NCI-H510A treated with DMSO at 0.1 percent for 48 hours (cell line): ENCODE data around the gene TNFRSF19.
A peak's percentile ranks its signal among the peaks of the same experiment; 100 is the strongest.

Experiments used
- DNase-seq: peaks from one replicate; lab custom pipeline; 2025; lab: John Stamatoyannopoulos, UW

Gene TNFRSF19

GRCh38 chr13:23608138-23608537 is 37.9 kb downstream of the TNFRSF19 start:
- DNase-seq, result no peak

- DNase-seq, result no peak
Measured at GRCh38 chr13:23608701-23609413, 38.6 kb downstream of the TNFRSF19 start.

- DNase-seq, result peak; percentile 78
Measured at GRCh38 chr13:23609414-23609760, 39.2 kb downstream of the TNFRSF19 start.

GRCh38 chr13:23609874-23610576 is 39.8 kb downstream of the TNFRSF19 start:
- no peak for DNase-seq

DNA sequence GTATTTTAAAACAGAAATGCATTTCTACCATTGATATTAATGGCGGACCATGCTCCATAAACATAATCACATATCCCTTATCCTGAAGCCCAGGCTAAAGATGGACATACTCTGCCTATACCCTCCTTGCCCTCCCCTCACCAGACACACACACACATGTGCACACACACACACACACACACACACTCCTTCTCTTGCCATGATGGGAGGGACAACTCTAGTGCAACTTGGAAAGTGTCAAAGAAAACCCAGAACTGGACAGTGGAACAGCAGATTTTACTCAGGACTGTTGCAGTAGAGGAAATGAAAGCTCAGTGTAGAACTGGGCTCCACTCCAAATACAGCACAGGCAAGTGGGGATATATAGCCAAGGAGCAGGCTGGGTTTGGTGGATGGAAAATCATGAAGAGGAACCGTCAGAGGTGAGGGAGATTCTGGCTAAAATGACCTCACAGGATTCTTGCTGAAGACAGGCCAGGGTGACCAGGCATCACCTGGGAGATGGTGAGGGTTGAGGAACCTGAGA is 40.8 kb downstream of the TNFRSF19 start:
- DNase-seq, result no peak

- no peak for DNase-seq
Measured at GRCh38 chr13:23612182-23612581, 42.0 kb downstream of the TNFRSF19 start.

GRCh38 chr13:23612731-23613130 is 42.5 kb downstream of the TNFRSF19 start:
- DNase-seq, result no peak

- no peak for DNase-seq
Measured at GRCh38 chr13:23613596-23613995, 43.4 kb downstream of the TNFRSF19 start.

GRCh38 chr13:23615395-23616081 is 45.3 kb downstream of the TNFRSF19 start:
- DNase-seq, result no peak

- DNase-seq, result no peak
Measured at GRCh38 chr13:23616228-23616627, 46.0 kb downstream of the TNFRSF19 start.

GRCh38 chr13:23617551-23618024 is 47.4 kb downstream of the TNFRSF19 start:
- DNase-seq, result no peak

DNA sequence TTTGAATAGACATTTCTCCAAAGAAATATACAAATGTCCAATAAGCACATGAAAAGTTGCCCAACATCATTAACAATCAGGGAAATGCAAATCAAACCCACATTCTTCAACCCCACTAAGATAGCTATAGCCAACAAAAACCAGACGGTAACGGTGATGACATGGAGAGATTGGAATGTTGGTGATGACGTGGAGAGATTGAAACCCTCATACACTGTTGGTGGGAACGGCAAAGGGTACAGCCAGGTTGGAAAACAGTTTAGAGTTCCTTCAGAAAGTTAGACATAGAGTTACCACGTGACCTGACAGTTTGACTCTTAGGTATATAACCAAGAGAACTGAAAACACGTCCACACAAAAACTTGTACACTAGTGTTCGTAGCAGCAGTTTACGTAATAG is 48.1 kb downstream of the TNFRSF19 start:
- DNase-seq, result no peak

DNA sequence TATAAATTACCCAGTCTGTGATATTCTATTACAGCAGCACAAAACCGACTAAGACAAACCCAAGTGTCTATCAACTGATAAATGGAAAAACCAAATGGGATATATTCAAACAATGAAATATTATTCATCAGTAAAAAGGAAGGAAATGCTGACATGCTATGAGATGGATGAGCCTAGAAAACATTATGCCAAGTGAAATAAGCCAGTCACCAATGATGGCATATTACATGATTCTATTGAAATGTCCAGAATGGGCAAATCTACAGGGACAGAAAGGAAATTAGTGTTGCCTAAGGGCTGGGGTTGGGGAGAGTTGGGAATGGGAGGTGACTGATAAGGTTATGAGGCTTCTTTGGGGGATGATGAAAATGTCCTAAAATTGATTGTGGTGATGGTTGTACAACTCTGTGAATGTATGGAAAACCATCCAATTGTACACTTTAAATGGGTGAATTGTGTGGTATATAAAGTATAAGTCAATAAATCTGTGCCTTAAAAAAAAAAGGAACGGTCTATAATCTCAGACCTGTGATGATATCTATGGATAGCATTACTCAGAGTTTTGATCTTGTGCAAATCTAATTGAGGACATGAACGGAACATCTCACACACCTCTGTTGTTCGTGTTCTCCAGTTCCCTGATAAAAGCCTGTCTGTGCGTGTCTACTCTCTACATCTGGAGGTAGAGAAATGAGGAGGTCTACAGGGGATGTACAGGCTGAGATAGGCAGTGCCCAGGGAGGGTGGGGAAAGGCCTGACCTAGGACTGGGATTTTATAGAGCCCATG is 49.0 kb downstream of the TNFRSF19 start:
- no peak for DNase-seq

DNA sequence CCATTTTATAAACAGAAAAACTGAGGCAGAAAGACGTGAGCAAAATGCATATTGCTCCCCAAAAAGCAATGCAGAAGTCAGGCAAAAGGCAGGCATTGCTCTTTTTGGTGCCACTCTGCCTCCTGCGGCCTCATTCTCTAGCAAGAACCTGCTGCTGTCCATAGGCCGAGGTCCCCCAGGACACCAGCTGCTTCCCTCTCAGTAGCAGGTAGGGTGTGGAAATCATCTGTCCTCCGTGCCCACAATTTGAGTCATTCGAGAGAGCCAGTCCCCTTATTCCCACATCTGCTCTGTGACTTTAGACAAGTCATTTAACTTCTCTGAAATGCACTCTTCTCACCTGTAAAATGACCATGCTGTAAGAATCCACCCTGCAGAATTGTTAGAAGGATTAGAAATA is 50.0 kb downstream of the TNFRSF19 start:
- no peak for DNase-seq

GRCh38 chr13:23620613-23621315 is 50.6 kb downstream of the TNFRSF19 start:
- no peak for DNase-seq

DNA sequence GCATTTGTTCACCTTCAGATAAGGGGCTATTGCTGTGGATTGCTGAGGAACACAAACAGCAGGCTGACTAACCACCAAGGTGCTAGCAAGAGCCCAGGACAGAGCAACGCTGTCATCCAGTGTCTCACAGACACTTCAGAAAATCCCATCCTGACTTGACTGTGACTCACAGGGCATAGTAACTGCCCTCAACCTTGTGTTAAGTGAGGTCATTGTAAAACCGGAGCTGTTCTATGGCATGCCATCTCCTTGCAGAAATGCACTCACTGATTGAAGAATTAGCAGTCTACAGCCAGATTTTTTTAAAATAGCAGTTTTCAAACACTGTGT is 51.1 kb downstream of the TNFRSF19 start:
- DNase-seq, result no peak

DNA sequence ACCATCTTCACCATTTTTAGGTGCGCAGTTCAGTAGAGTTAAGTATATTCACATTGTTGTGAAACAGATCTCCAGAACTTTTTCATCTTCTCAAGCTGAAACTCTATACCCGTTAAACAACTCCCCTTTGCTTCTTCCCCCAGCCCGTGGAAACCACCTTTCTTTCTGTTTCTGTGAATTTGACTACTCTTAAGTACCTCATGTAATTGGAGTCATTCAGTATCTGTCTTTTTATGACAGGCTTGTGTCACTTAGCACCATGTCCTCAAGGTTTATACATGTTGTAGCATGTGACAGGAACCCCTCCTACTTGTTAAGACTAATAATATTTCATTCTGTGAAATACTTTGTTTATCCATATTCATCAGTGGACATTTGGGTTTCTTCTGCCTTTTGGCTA is 52.8 kb downstream of the TNFRSF19 start:
- DNase-seq, result no peak

GRCh38 chr13:23623394-23623793 is 53.2 kb downstream of the TNFRSF19 start:
- no peak for DNase-seq

- DNase-seq, result no peak
Measured at GRCh38 chr13:23626700-23627099, 56.5 kb downstream of the TNFRSF19 start.

DNA sequence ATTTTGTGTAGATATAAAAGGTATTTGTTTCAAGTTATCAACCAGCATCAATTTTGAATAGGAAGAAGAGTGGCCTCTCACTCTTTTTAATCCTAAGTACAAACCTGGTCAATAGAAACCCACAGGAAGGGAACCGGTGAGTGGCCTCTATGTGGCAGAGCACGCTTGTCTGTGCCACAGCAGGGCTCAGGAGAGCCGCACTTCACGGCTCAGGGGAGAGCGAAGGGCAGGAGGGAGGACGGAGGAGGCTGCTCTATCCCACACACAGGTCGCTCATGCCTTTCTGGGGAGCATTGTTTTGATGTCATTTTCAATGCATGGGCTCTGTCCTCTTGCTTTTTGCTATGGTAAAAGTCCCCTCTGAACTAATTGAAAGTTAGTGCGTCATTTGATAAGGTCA is 57.2 kb downstream of the TNFRSF19 start:
- no peak for DNase-seq

DNA sequence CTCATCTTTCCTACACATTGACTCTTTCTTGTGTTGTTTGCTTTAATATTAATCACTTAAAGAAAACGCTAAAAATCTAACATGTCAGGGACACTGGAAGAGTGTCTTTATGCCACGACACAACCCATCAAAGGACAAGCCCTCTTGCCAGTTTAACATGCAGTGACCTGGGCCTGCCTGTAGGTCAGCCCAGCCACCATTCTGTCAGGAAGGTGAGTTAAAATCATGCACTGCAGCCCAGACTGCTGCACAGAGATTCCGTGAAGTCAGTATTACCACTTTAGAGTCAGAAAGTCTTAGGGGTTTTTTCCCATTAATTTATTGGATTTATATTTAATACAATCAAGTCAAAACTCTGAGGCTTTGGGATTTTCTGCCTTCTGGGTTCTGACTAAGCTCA is 58.0 kb downstream of the TNFRSF19 start:
- DNase-seq, result no peak
